Tibial nerve (tissue), 4 donors: ENCODE results near the gene C1QA. TPM values are rescaled to one million over a fixed set of nuclear protein-coding genes. Genes with fewer than 3 reads are reported as not detected.

ENCODE experiments used
- DNase-seq, 2 donors: peaks; one replicate each; pipeline ENCODE4 v3.0.0-alpha.2; 2019; ENCODE audit warnings: low spot score in 2 of 2
- H3K27ac ChIP-seq, 4 donors: fragments of 200-600 bp; sonication (generic) in 3 of 4; one replicate each; pipeline ENCODE4 v1.5.1; 2017 to 2019; ENCODE audit warnings: mild to moderate bottlenecking in 1 of 4
- H3K27me3 ChIP-seq, 2 donors: fragments of 200-600 bp; sonication (generic) in 1 of 2; one replicate each; pipeline versions ENCODE4 v1.5.1 to v1.6.0; 2017 to 2019
- H3K36me3 ChIP-seq, 3 donors: fragments of 200-600 bp; sonication (generic); one replicate each; pipeline ENCODE4 v1.5.1; 2018 to 2019
- H3K4me1 ChIP-seq, 4 donors: fragments of 200-600 bp; sonication (generic) in 3 of 4; one replicate each; pipeline ENCODE4 v1.5.1; 2017 to 2019
- H3K4me3 ChIP-seq, 4 donors: fragments of 200-600 bp; sonication (generic) in 3 of 4; one replicate each; pipeline ENCODE4 v1.5.1; 2017 to 2019; ENCODE audit warnings: mild to moderate bottlenecking in 1 of 4, moderate library complexity in 1 of 4
- H3K9me3 ChIP-seq, 4 donors: fragments of 200-600 bp; sonication (generic) in 3 of 4; one replicate each; pipeline ENCODE4 v1.5.1; 2017 to 2019
- CTCF ChIP-seq, 5 experiments: fragments of 200-600 bp in 3 of 5; fragments of 450-650 bp in 2 of 5; sonication (generic) in 3 of 5; IDR thresholded peaks; one replicate each; pipeline ENCODE4 v1.5.1; 2016 to 2019; ENCODE audit warnings: antibody characterized with exemption in 5 of 5, mild to moderate bottlenecking in 3 of 5, moderate library complexity in 2 of 5
- EP300 ChIP-seq, 2 donors: sonication (generic); formaldehyde crosslinking; IDR thresholded peaks; one replicate each; pipeline ENCODE4 v1.6.1; 2017; ENCODE audit warnings: antibody characterized with exemption in 2 of 2, mild to moderate bottlenecking in 1 of 2
- POLR2A ChIP-seq, 2 donors: fragments of 450-650 bp; IDR thresholded peaks; one replicate each; pipeline ENCODE4 v1.6.1; 2017; ENCODE audit warnings: antibody characterized with exemption in 2 of 2, mild to moderate bottlenecking in 2 of 2, moderate library complexity in 2 of 2
- WGBS, 2 donors: methylation state at CpG; one replicate each; pipeline ENCODE4 v1.1.5; 2018; 5-methylcytosine and 5-hydroxymethylcytosine counted together
- total RNA-seq, 4 donors: library from RNA; depleted of rRNA; stranded (reverse); fragments of >200 nt; gene quantifications; one replicate each; pipeline ENCODE4 v1.1.0, GENCODE V29; 2016

Gene C1QA
- total RNA-seq, 4 donors from 2014 or later, result 139 to 231 (median 182) TPM

DNA sequence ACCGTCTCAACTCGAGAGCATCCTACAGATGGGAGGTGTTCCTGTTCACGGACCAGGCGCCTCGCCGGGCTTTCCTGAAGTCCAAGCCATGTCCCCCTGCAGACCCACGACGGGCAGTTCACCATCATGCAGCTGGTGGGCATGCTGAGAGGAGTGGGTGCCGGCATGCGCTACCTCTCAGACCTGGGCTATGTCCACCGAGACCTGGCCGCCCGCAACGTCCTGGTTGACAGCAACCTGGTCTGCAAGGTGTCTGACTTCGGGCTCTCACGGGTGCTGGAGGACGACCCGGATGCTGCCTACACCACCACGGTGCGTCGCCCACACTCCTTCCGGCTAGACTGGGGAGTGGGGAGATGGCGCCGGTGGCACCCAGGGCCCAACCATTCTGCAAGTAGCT is 37.7 kb upstream of the C1QA start:
- Histone ChIP-seq H3K4me1 (no peaks in the 10 kb centered on the region), H3K27ac (no peak overlapping the region), H3K27me3 (peaks cover 0 to 59% of the 10 kb centered on the region in 2 donors), H3K9me3 (no peaks in the 10 kb centered on the region), H3K4me3 (no peak overlapping the region), H3K36me3 (no peaks in the 10 kb centered on the region)
- TF ChIP-seq CTCF (IDR thresholded peaks at IDR 0.05), result no peak
- no peak for TF ChIP-seq POLR2A (IDR thresholded peaks at IDR 0.05)
- TF ChIP-seq EP300 (IDR thresholded peaks at IDR 0.05), result no peak
- no peak for DNase-seq
- 78% methylated on average over 18 to 21 of the region's 24 CpGs for WGBS, 2 donors

GRCh38 chr1:22600071-22600816 is 36.2 kb upstream of the C1QA start:
- Histone ChIP-seq H3K36me3 (no peaks in the 10 kb centered on the region), H3K27me3 (peaks cover 0 to 51% of the 10 kb centered on the region in 2 donors), H3K4me3 (no peak overlapping the region), H3K9me3 (no peaks in the 10 kb centered on the region), H3K27ac (no peak overlapping the region), H3K4me1 (no peaks in the 10 kb centered on the region)
- no peak for DNase-seq
- TF ChIP-seq POLR2A (IDR thresholded peaks at IDR 0.05) (no peak), CTCF (IDR thresholded peaks at IDR 0.05) (no peak), EP300 (IDR thresholded peaks at IDR 0.05) (no peak)
- WGBS, 2 donors, result 51 to 60% methylated on average over 14 to 18 of the region's 22 CpGs

GRCh38 chr1:22600817-22601605 is 35.4 kb upstream of the C1QA start:
- TF ChIP-seq EP300 (IDR thresholded peaks at IDR 0.05) (no peak), CTCF (IDR thresholded peaks at IDR 0.05) (no peak), POLR2A (IDR thresholded peaks at IDR 0.05) (no peak)
- peaks cover 0 to 55% of the 10 kb centered on the region in 2 donors for H3K27me3 ChIP-seq

GRCh38 chr1:22601610-22602009 is 34.8 kb upstream of the C1QA start:
- 92 to 95% methylated on average over 4 to 8 of the region's 12 CpGs for WGBS, 2 donors
- H3K27me3 ChIP-seq, result peaks cover 0 to 60% of the 10 kb centered on the region in 2 donors

More at GRCh38 chr1:22600817-22601605, 35.4 kb upstream of the C1QA start:
- no peaks in the 10 kb centered on the region for H3K9me3 ChIP-seq
- no peaks in the 10 kb centered on the region for H3K4me1 ChIP-seq
- no peaks in the 10 kb centered on the region for H3K36me3 ChIP-seq
- WGBS, 2 donors, result 86 to 87% methylated on average over 25 to 33 of the region's 39 CpGs
- H3K4me3 ChIP-seq, result no peak overlapping the region
- no peak for DNase-seq
- H3K27ac ChIP-seq, result no peak overlapping the region

More at GRCh38 chr1:22601610-22602009, 34.8 kb upstream of the C1QA start:
- Histone ChIP-seq H3K9me3 (no peaks in the 10 kb centered on the region), H3K36me3 (no peaks in the 10 kb centered on the region), H3K4me3 (no peak overlapping the region), H3K27ac (no peak overlapping the region), H3K4me1 (no peaks in the 10 kb centered on the region)
- no peak for DNase-seq
- no peak for TF ChIP-seq POLR2A (IDR thresholded peaks at IDR 0.05)
- no peak for TF ChIP-seq CTCF (IDR thresholded peaks at IDR 0.05)
- TF ChIP-seq EP300 (IDR thresholded peaks at IDR 0.05), result no peak
